Sciatic nerve (tissue), 2 donors: ENCODE measurements around the gene SLC7A5. TPM values are rescaled to one million over a fixed set of nuclear protein-coding genes. Genes with fewer than 3 reads are reported as not detected.

ENCODE experiments used
- ATAC-seq: fragments of 200-7000 bp; cut with Tn5 transposase; one replicate; pipeline ENCODE4 v1.9.1; 2020; ENCODE audit warnings: mild to moderate bottlenecking, moderate library complexity
- DNase-seq: peaks from one replicate; pipeline ENCODE4 v3.0.0-alpha.2; 2020; ENCODE audit warnings: low spot score
- intact Hi-C: fragments of 100-400 bp; cut with DNase I; formaldehyde crosslinking; loops from one replicate; pipeline ENCODE4 v1.14.2; 2022
- total RNA-seq: library from RNA; stranded (reverse); fragmentation: NEBNext Ultra II Directional; extraction: Animal tissue kit (Norgen Biotek cat#: 25700); gene quantifications from one replicate; pipeline ENCODE4 v1.2.1, GENCODE V29; 2021
- donor health status: DM: no; HTN: no; CAD: no.
- donor health status: DM: no; HTN: no; CAD: no.

The SLC7A5 gene
- total RNA-seq, 1 donor from 2014 or later, result 11.5 TPM

DNA sequence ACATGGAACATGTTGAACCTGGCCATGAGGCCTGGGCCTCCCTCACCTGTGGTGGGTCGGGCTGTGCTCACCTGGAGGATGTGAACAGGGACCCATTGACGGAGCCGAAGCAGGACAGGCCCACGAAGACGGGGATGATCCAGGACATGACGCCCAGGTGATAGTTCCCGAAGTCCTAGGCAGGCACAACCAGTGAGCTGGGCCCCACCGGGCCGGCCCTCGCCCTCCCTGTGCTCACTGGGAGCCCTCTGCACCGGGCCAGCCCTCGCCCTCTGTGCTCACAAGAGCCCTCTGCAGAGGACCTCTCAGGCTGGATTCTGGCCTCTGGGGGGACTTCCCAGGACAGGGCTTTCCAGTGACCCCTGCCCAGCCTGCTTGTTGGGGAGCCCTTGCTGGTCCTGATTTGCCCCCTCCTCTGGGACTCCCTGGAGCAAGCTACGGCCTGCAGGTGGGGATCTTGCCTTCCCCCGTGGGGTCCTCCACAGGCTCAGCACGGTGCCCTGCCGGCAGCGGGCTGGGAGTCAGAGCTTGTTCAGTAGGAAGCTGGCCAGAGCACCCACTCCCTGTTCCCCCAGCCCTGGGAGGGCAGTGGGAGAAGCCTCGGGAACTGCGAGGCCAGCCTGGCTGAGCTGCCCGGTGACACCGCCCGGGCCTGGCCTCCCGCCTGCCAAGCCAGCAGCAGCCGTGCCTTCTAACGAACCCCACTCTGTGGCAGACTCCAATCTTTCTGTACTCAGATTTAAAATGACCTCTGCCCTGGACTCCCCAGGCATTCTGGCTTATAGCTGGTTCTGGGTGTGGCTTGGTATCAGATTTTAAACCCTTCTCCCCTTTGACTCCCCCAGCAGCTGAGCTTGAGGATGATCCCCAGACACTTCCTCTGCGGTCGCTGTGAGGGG is 30.4 kb downstream of the SLC7A5 start:
- ATAC-seq (no peak), DNase-seq (no peak)
- intact Hi-C loops, result no loop called here

DNA sequence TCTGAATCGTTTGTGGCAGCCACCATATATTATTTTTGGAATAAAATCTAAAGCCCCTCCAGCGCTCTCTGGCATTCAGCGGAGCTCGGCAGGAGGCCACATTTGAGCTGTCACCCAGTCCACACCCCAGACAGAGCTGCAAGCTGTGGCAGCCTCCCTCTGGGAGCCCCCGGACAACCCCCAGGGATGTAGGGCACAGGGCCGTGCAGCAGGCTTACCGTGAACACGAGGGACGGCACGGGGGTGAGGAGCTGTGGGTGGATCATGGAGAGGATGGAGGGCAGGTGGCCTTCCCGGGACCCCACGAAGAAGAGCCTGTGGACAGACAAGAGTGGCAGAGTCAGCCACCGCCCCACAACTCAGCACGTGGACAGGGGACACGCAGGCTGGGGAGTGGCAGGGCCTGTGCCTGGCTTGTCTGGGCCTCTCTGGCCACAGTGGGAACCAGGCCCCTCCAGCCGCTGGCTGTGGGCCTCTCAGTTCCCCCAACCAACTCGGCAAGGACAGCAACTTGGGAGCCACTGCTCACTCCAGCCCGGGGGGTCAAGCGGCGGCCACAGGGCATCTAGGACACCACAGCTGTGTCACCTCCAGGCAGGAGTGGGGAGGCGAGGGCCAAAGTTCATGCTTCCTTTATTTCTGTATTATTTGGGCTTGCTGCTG is 31.5 kb downstream of the SLC7A5 start:
- DNase-seq (no peak), ATAC-seq (no peak)

DNA sequence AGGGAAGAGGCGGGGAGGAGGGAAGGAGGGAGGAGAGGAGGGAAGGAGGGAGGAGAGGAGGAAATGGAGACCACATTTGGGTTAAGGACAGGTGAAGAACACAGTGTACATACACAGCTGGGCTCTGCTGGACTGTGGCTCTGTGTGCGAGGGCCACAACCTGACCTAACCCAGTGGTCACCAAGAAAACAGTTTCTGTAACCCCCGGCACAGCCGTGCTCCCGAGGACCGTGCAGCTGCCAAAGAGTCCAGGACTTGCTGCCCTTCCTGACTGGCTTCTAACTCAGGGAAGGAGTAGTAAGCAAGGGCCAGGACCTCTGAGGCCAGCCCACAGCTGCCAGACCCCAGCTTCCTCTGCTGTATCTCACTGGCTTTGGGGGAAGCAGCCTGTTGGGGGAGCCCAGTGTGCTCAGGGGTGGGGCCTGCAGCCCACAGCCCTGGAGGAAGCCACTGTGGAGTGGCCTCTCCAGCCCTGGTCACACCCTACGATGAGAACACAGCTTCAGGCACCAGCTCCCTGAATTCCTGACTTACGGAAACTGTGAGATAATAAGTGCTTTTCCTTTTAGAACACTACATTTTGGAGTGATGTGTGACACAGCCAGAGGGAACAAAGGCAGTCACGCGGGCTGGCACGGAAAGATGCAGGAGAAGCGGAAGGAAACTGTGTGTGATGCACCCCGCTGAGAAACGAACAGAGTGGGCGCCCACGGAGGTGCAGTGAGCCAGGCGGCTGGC is 32.3 kb downstream of the SLC7A5 start:
- intact Hi-C loops, result no loop called here
- no peak for DNase-seq
- ATAC-seq, result peak; percentile 72

More for the DNA sequence above, 31.5 kb downstream of the SLC7A5 start:
- intact Hi-C loops, result no loop called here

GRCh38 chr16:87836346-87836843 is 32.9 kb downstream of the SLC7A5 start:
- no peak for ATAC-seq
- intact Hi-C loops, result no loop called here

GRCh38 chr16:87835882-87836331 is 33.4 kb downstream of the SLC7A5 start:
- ATAC-seq (no peak), DNase-seq (no peak)
- intact Hi-C loops, result no loop called here

More at GRCh38 chr16:87836346-87836843, 32.9 kb downstream of the SLC7A5 start:
- no peak for DNase-seq

- intact Hi-C loops, result no loop called here
- ATAC-seq (no peak), DNase-seq (no peak)
Observed at GRCh38 chr16:87834668-87835473, 34.4 kb downstream of the SLC7A5 start.

DNA sequence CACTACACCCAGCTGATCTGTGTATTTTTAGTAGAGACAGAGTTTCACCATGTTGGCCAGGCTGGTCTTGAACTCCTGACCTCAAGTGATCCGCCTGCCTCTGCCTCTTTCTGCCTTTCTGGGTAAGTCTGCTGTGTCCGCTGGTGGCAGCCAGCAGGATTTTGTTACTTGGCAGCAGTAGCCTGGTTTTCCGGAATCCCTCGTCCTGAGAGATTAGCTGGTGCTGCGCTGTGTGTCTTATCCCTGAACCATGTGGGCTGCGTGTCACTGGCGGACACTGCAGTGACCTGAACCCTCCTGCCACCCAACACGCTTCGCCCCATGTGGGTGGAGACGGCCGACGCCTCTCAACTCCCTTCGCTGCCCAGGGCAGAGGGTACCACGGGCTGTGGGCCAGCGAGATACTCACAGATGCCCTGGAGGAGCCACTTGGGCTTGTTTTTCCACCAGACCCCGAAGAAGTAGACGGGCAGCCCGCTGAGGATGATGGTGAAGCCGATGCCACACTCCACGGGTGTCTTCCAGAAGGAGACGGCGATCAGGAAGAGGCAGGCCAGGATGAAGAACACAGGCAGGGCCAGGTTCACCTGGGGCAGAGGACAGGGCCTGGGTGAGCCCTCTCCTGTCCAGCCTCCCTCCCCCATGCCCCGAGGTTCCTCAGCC is 35.2 kb downstream of the SLC7A5 start:
- no peak for DNase-seq
- intact Hi-C loops, result no loop called here
- no peak for ATAC-seq

DNA sequence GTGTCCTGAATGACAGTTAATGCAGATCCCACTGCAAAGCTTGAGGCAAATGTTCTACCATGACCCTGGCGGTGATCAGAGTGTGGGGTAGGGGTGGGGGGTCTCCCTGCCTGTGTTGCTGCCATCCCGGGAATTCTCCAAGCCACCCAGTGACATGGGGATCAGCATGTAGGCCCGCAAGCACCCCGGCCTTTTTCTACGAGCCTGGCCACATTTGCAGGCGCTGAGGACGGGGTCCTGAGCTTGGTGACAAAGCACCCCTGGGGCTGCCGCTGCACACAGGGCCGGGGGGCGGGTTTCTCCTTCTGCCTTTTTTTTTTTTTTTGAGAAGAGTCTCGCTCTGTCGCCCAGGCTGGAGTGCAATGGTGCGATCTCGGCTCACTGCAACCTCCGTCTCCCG is 35.8 kb downstream of the SLC7A5 start:
- DNase-seq (no peak), ATAC-seq (no peak)
- intact Hi-C loops, result no loop called here

- DNase-seq (no peak), ATAC-seq (no peak)
- intact Hi-C loops, result no loop called here
Observed at GRCh38 chr16:87832741-87833502, 36.4 kb downstream of the SLC7A5 start.

DNA sequence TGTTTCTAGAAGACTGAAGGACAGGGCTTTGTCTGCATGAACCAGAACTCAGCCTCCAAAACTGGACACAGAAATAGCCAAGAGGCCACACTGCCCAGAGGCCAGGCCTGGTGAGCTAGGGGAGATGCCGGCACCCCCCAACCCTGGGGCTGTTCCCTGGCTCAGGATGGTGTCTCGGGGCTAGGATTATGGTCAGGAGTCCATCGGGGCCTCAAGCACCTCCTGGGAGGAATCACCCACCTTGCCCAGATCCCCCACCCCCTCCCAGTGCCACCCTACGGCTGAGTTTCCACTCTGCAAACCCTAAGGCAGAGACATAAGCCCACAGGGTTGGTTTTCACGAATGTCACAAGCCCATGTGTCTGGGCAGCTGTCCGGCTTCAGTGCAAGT is 37.2 kb downstream of the SLC7A5 start:
- DNase-seq (no peak), ATAC-seq (no peak)
- intact Hi-C loops, result no loop called here

- ATAC-seq (no peak), DNase-seq (no peak)
- intact Hi-C loops, result no loop called here
Observed at GRCh38 chr16:87831421-87832136, 37.7 kb downstream of the SLC7A5 start.

- ATAC-seq, result no peak
- no peak for DNase-seq
- intact Hi-C loops, result no loop called here
Observed at GRCh38 chr16:87830673-87831420, 38.5 kb downstream of the SLC7A5 start.

DNA sequence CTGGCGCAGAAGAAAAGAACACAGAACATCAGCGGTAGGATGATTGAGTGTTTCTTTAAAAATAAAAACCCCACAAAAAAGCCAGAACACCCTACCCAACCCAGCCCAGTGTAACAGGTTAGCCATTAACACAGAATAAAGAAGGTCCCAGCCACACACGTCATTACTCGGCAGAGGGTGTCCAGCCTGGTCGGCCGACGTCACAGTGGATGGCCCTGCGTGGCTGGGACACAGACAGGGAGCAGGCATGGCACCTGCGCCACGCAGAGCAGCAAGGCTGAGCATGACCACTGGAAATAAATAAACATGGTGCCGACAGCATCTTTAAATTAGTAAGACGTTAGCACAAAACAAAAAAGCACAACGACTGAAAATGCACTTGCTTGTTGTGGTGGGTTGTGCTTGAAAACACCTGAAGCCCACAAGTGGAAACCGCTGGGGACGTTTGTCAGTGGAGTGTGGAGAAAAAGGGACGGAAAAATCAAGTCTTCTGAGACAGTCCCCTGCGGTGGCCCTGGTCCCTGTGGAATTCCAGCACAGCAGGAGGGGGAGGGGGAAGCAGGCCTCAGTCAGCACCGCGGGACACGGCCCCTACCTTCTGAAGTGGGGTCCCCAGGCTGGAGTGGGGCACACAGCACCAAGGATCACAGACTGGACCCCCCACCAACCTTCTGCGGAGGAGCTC is 39.2 kb downstream of the SLC7A5 start:
- ATAC-seq, result no peak
- DNase-seq, result no peak
- intact Hi-C loops, result no loop called here

- ATAC-seq, result no peak
- intact Hi-C loops, result no loop called here
- DNase-seq, result no peak
Observed at GRCh38 chr16:87829622-87829980, 39.7 kb downstream of the SLC7A5 start.

DNA sequence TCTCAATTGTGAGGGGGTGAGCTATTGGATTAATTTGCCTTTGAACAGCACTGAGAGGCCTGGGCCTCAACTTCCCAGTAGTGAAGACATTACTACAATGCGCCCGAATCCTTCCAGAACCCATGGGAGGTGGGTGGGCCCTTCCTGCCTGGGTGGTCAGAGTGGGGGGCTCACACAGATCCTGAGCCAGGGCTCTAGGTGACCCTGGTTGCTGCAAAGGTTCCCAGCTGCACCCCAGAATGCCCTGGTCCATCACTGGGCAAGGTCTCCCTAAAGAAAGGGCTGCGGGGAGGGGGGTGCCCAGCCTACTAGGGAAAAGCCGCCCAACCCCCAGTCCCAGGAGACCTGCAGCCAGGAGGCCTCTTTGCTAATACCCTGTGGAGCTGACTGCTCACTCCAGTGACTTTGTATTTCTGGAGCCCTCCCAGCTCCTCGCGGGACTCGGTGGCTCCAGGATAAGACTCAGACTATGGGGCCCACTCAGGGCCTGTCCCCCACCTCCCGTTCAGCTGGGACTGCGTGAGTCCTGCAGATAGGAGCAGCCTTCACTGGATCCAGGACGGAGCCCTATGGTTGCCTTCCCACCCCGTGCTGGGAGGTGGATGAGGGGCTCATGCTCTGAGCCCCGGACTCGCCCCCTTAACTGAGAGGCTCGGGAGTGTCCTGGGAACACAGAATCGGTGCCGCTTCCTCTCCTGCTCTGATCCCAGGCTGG is 40.2 kb downstream of the SLC7A5 start:
- DNase-seq (no peak), ATAC-seq (no peak)
- intact Hi-C loops, result no loop called here
